ENCODE data around the gene KDM4B. TPM values are rescaled to one million over a fixed set of nuclear protein-coding genes. Genes with fewer than 3 reads are reported as not detected.

KDM4B gene
- total RNA-seq, 4 donors from 2014 or later, result 29.2 to 43.8 (median 38.7) TPM

- Histone ChIP-seq H3K36me3 (peaks cover 0 to 33% of the 10 kb centered on the region in 2 donors), H3K9me3 (no peaks in the 10 kb centered on the region), H3K27ac (peak overlapping the region in 2 of 4 donors; percentile 4 to 38), H3K27me3 (no peaks in the 10 kb centered on the region), H3K4me1 (peaks cover 0 to 75% (median 18%) of the 10 kb centered on the region in 3 donors), H3K4me3 (no peak overlapping the region)
- ATAC-seq, result no peak
- no peak for TF ChIP-seq POLR2A (IDR thresholded peaks at IDR 0.05)
- TF ChIP-seq POLR2AphosphoS5 (IDR thresholded peaks at IDR 0.05), result no peak
- TF ChIP-seq EP300 (IDR thresholded peaks at IDR 0.05), result no peak
- no peak for TF ChIP-seq CTCF (IDR thresholded peaks at IDR 0.05)
- 60% methylated on average over 3 of the region's 15 CpGs; no CpG with 5 or more reads in 1 of the 2 donors for WGBS, 2 donors (ENCODE audit: low coverage in 1 of 2)
Measured at GRCh38 chr19:5030136-5030820, 61.4 kb downstream of the KDM4B start.

GRCh38 chr19:5030822-5031221 is 61.9 kb downstream of the KDM4B start:
- peaks cover 0 to 34% of the 10 kb centered on the region in 2 donors for H3K36me3 ChIP-seq
- no peak for TF ChIP-seq POLR2A (IDR thresholded peaks at IDR 0.05)
- TF ChIP-seq EP300 (IDR thresholded peaks at IDR 0.05), result no peak
- no peak for TF ChIP-seq CTCF (IDR thresholded peaks at IDR 0.05)
- no peak for TF ChIP-seq POLR2AphosphoS5 (IDR thresholded peaks at IDR 0.05)
- no peaks in the 10 kb centered on the region for H3K9me3 ChIP-seq
- ATAC-seq, result no peak
- peak overlapping the region in 2 of 4 donors; percentile 4 to 38 for H3K27ac ChIP-seq
- no peak overlapping the region for H3K4me3 ChIP-seq
- no peaks in the 10 kb centered on the region for H3K27me3 ChIP-seq
- WGBS, 2 donors (ENCODE audit: low coverage in 1 of 2), result no CpG with 5 or more reads among the region's 13 CpGs
- peaks cover 0 to 75% (median 18%) of the 10 kb centered on the region in 3 donors for H3K4me1 ChIP-seq

GRCh38 chr19:5031231-5032100 is 62.6 kb downstream of the KDM4B start:
- peak overlapping the region in 2 of 4 donors; percentile 4 to 38 for H3K27ac ChIP-seq
- H3K4me1 ChIP-seq, result peaks cover 0 to 75% (median 18%) of the 10 kb centered on the region in 3 donors

GRCh38 chr19:5032101-5032967 is 63.4 kb downstream of the KDM4B start:
- Histone ChIP-seq H3K36me3 (peaks cover 0 to 34% of the 10 kb centered on the region in 2 donors), H3K4me1 (peaks cover 0 to 75% (median 20%) of the 10 kb centered on the region in 3 donors), H3K27ac (no peak overlapping the region), H3K9me3 (no peaks in the 10 kb centered on the region), H3K27me3 (no peaks in the 10 kb centered on the region), H3K4me3 (no peak overlapping the region)
- TF ChIP-seq POLR2AphosphoS5 (IDR thresholded peaks at IDR 0.05), result no peak
- TF ChIP-seq CTCF (IDR thresholded peaks at IDR 0.05), result no peak
- TF ChIP-seq POLR2A (IDR thresholded peaks at IDR 0.05), result no peak
- no peak for TF ChIP-seq EP300 (IDR thresholded peaks at IDR 0.05)
- 88 to 95% methylated on average over 14 to 19 of the region's 52 CpGs for WGBS, 2 donors (ENCODE audit: low coverage in 1 of 2)
- no peak for ATAC-seq

More at GRCh38 chr19:5031231-5032100, 62.6 kb downstream of the KDM4B start:
- 53% methylated on average over 3 of the region's 29 CpGs; no CpG with 5 or more reads in 1 of the 2 donors for WGBS, 2 donors (ENCODE audit: low coverage in 1 of 2)
- H3K4me3 ChIP-seq, result no peak overlapping the region
- no peaks in the 10 kb centered on the region for H3K9me3 ChIP-seq
- H3K27me3 ChIP-seq, result no peaks in the 10 kb centered on the region
- TF ChIP-seq CTCF (IDR thresholded peaks at IDR 0.05), result peak in 3 of 4 experiments; percentile 94
- no peak for TF ChIP-seq POLR2A (IDR thresholded peaks at IDR 0.05)
- ATAC-seq, result peak; percentile 84
- H3K36me3 ChIP-seq, result peaks cover 0 to 34% of the 10 kb centered on the region in 2 donors

Measured in gastroesophageal sphincter (tissue), 4 donors.